Gastroesophageal sphincter (tissue), 4 donors: ENCODE measurements around the gene FER. TPM values are rescaled to one million over a fixed set of nuclear protein-coding genes. Genes with fewer than 3 reads are reported as not detected.
"Not testable (repeated sequence)": the region's sequence is repeated elsewhere in the genome, so short reads cannot be mapped to it uniquely, and the experiment has no call there.

Experiments used
- ATAC-seq: fragments of 150-250 bp; one replicate; pipeline ENCODE4 v1.9.1; 2016; ENCODE audit warnings: mild to moderate bottlenecking, moderate library complexity
- H3K27ac ChIP-seq, 4 donors: fragments of 200-600 bp; sonication (generic) in 3 of 4; 1 replicate in 3 of 4; 2 replicates in 1 of 4; pipeline ENCODE4 v1.5.1; 2016 to 2019
- H3K27me3 ChIP-seq: fragments of 200-600 bp; sonication (generic); one replicate; pipeline ENCODE4 v1.5.1; 2019
- H3K36me3 ChIP-seq, 2 donors: fragments of 200-600 bp; sonication (generic); one replicate each; pipeline ENCODE4 v1.5.1; 2019; ENCODE audit warnings: control low read depth in 1 of 2
- H3K4me1 ChIP-seq, 3 donors: fragments of 200-600 bp; sonication (generic); 1 replicate in 2 of 3; 2 replicates in 1 of 3; pipeline ENCODE4 v1.5.1; 2016 to 2019; ENCODE audit warnings: control low read depth in 2 of 3
- H3K4me3 ChIP-seq, 2 donors: fragments of 200-600 bp; sonication (generic); one replicate each; pipeline ENCODE4 v1.5.1; 2019; ENCODE audit warnings: mild to moderate bottlenecking in 1 of 2, moderate library complexity in 1 of 2
- H3K9me3 ChIP-seq, 3 donors: fragments of 200-600 bp; sonication (generic); one replicate each; pipeline ENCODE4 v1.5.1; 2017 to 2019; ENCODE audit warnings: control low read depth in 2 of 3
- EP300 ChIP-seq: sonication (generic); formaldehyde crosslinking; IDR thresholded peaks from one replicate; pipeline ENCODE4 v1.6.1; 2017; ENCODE audit warnings: antibody characterized with exemption, mild to moderate bottlenecking
- POLR2A ChIP-seq, 2 donors: fragments of 450-650 bp; IDR thresholded peaks; one replicate each; pipeline ENCODE4 v1.6.1; 2017; ENCODE audit warnings: antibody characterized with exemption in 2 of 2, mild to moderate bottlenecking in 2 of 2, moderate library complexity in 1 of 2
- POLR2AphosphoS5 ChIP-seq: sonication (generic); formaldehyde crosslinking; IDR thresholded peaks from one replicate; pipeline ENCODE4 v1.6.1; 2017; ENCODE audit warnings: antibody characterized with exemption
- WGBS, 2 donors: methylation state at CpG; one replicate each; pipeline ENCODE4 v1.1.5; 2018; ENCODE audit warnings: low coverage in 1 of 2; 5-methylcytosine and 5-hydroxymethylcytosine counted together
- total RNA-seq, 4 donors: library from RNA; depleted of rRNA; stranded (reverse); fragments of >200 nt; gene quantifications; one replicate each; pipeline ENCODE4 v1.1.0, GENCODE V29; 2016
- TF ChIP-seq, protein P1 (sequence below), 4 experiments: fragments of 200-600 bp in 2 of 4; fragments of 450-650 bp in 2 of 4; sonication (generic) in 1 of 4; IDR thresholded peaks; one replicate each; pipeline ENCODE4 v1.5.1; 2017 to 2019; ENCODE audit warnings: antibody characterized with exemption in 4 of 4, mild to moderate bottlenecking in 2 of 4, moderate library complexity in 2 of 4

The FER gene
- total RNA-seq, 4 donors from 2014 or later = 23.2 to 45.3 (median 32.5) TPM

DNA sequence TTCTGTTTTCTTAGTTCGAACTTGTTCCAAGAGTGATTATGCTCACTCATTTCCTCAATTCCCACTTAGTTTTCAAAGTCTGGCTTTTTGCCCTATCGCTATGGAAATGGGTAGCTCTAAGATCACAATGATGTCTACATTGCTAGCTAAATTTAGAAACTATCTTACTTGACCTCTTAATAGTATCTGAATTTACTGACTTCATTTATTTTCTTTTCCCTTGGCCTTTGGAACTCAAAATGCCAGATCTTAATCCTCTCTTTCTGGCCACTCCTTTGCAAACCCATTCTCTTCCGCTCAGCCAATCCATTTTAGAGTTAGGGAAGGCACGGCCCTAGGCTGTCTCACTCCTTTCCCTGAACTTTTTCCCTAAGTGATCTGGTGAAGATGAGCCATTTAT lies 137.0 kb downstream of the FER start:
- H3K4me1 ChIP-seq = no peaks in the 10 kb centered on the region
- H3K27me3 ChIP-seq = no peaks in the 10 kb centered on the region
- H3K4me3 ChIP-seq = no peak overlapping the region
- WGBS, 2 donors = 39 to 58% methylated on average over 3 to 4 of the region's 4 CpGs
- no peaks in the 10 kb centered on the region for H3K9me3 ChIP-seq
- ATAC-seq = peak; percentile 25
- TF ChIP-seq POLR2AphosphoS5 = no peak
- TF ChIP-seq EP300 = no peak
- TF ChIP-seq, protein P1, sequence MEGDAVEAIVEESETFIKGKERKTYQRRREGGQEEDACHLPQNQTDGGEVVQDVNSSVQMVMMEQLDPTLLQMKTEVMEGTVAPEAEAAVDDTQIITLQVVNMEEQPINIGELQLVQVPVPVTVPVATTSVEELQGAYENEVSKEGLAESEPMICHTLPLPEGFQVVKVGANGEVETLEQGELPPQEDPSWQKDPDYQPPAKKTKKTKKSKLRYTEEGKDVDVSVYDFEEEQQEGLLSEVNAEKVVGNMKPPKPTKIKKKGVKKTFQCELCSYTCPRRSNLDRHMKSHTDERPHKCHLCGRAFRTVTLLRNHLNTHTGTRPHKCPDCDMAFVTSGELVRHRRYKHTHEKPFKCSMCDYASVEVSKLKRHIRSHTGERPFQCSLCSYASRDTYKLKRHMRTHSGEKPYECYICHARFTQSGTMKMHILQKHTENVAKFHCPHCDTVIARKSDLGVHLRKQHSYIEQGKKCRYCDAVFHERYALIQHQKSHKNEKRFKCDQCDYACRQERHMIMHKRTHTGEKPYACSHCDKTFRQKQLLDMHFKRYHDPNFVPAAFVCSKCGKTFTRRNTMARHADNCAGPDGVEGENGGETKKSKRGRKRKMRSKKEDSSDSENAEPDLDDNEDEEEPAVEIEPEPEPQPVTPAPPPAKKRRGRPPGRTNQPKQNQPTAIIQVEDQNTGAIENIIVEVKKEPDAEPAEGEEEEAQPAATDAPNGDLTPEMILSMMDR (IDR thresholded peaks at IDR 0.05) = no peak
- TF ChIP-seq POLR2A (IDR thresholded peaks at IDR 0.05) = no peak
- H3K36me3 ChIP-seq = peaks cover 0 to 8% of the 10 kb centered on the region in 2 donors
- H3K27ac ChIP-seq = peak overlapping the region in 1 of 4 donors; percentile 11

DNA sequence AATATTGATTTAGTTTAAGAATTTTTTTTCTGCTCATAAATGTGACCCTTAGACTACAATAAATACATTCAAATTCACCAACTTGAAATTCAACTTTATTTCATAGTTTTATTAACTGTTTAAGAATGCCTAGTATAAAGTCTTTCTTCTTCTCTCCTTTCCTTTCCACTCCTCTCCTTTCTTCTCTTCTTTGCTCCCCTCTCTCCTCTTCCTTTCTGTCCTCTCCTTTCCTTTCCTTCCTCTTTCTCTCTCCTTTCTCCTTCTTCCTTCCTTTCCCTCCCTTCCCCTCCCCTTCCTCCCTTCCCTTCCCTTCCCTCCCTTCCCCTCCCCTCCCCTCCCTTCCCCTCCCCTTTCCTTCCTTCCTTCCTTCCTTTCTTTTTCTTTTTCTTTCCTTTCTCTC lies 150.6 kb downstream of the FER start:
- H3K27ac ChIP-seq = no peak overlapping the region
- peaks cover 0 to 39% of the 10 kb centered on the region in 2 donors for H3K36me3 ChIP-seq
- no peaks in the 10 kb centered on the region for H3K4me1 ChIP-seq
- ATAC-seq = no peak
- no peaks in the 10 kb centered on the region for H3K9me3 ChIP-seq
- no peak overlapping the region for H3K4me3 ChIP-seq
- TF ChIP-seq, protein P1 (IDR thresholded peaks at IDR 0.05) = no peak
- TF ChIP-seq EP300 (no peak), POLR2AphosphoS5 (no peak), POLR2A (IDR thresholded peaks at IDR 0.05) (no peak)
- H3K27me3 ChIP-seq = no peaks in the 10 kb centered on the region

GRCh38 chr5:108898707-108899106 lies 151.0 kb downstream of the FER start:
- Histone ChIP-seq H3K9me3 (no peaks in the 10 kb centered on the region), H3K27me3 (no peaks in the 10 kb centered on the region), H3K27ac (no peak overlapping the region), H3K4me3 (no peak overlapping the region), H3K36me3 (peaks cover 0 to 35% of the 10 kb centered on the region in 2 donors), H3K4me1 (no peaks in the 10 kb centered on the region)
- ATAC-seq = no peak
- TF ChIP-seq POLR2A (IDR thresholded peaks at IDR 0.05) = no peak
- TF ChIP-seq, protein P1 (IDR thresholded peaks at IDR 0.05) = no peak
- no peak for TF ChIP-seq EP300
- TF ChIP-seq POLR2AphosphoS5 = no peak

DNA sequence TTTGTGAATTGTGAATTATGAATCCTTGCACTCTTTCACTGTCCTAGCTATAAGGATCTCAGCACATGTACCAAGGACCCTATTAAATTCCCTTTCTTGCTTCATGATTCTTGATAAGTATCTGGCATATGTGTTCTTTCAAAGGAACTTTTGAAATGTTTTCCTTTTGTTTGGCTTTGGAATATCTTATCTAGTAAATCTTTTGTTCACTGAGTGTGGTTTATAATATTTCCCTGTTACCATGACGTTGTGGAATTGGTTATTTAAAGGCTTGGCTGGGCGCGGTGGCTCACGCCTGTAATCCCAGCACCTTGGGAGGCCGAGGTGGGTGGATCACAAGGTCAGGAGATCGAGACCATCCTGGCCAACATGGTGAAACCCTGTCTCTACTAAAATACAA lies 151.5 kb downstream of the FER start:
- WGBS, 2 donors = 82 to 92% methylated on average over 4 to 6 of the region's 6 CpGs
- H3K36me3 ChIP-seq = peaks cover 0 to 29% of the 10 kb centered on the region in 2 donors
- not testable (repeated sequence) for H3K4me3 ChIP-seq, ATAC-seq, H3K4me1 ChIP-seq, H3K9me3 ChIP-seq, H3K27ac ChIP-seq, H3K27me3 ChIP-seq

GRCh38 chr5:108900668-108901067 lies 153.0 kb downstream of the FER start:
- H3K27me3 ChIP-seq = no peaks in the 10 kb centered on the region
- H3K36me3 ChIP-seq = peaks cover 0 to 17% of the 10 kb centered on the region in 2 donors
- 77 to 81% methylated on average over 3 of the region's 3 CpGs for WGBS, 2 donors
- ATAC-seq = no peak
- TF ChIP-seq EP300 (no peak), POLR2AphosphoS5 (no peak), POLR2A (IDR thresholded peaks at IDR 0.05) (no peak)
- TF ChIP-seq, protein P1 (IDR thresholded peaks at IDR 0.05) = no peak
- H3K4me1 ChIP-seq = no peaks in the 10 kb centered on the region
- no peaks in the 10 kb centered on the region for H3K9me3 ChIP-seq
- no peak overlapping the region for H3K27ac ChIP-seq
- no peak overlapping the region for H3K4me3 ChIP-seq

- H3K9me3 ChIP-seq = no peaks in the 10 kb centered on the region
- H3K36me3 ChIP-seq = peaks cover 0 to 7% of the 10 kb centered on the region in 2 donors
- no peaks in the 10 kb centered on the region for H3K27me3 ChIP-seq
- H3K27ac ChIP-seq = no peak overlapping the region
- H3K4me1 ChIP-seq = no peaks in the 10 kb centered on the region
- no peak for TF ChIP-seq POLR2A (IDR thresholded peaks at IDR 0.05)
- TF ChIP-seq, protein P1 (IDR thresholded peaks at IDR 0.05) = no peak
- no peak for TF ChIP-seq POLR2AphosphoS5
- TF ChIP-seq EP300 = no peak
- ATAC-seq = no peak
- no peak overlapping the region for H3K4me3 ChIP-seq
These were observed 158.1 kb downstream of the FER start for GRCh38 chr5:108905805-108906204.
